ENCODE data around the gene CADPS.

Gene CADPS

DNA sequence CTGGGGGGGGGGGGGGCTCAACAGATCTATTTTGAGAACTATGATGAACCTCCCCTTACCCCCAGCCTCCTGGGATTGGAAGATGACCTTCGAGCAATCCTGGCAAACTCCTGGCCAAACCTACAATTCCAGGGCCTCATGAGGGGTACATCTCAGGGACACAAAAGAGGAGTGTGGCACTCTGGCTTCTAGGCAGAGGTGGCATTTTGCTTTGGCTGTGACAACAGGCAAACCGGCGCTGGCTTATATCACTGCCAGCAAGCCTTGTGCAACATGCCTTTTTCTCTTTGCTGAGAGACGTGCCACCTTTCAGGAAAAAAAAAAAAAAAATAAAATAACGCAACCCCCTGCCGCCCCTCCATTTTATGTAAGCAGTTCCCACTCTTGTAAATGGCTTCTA lies 470.1 kb downstream of the CADPS start:
- no peak for DNase-seq

DNA sequence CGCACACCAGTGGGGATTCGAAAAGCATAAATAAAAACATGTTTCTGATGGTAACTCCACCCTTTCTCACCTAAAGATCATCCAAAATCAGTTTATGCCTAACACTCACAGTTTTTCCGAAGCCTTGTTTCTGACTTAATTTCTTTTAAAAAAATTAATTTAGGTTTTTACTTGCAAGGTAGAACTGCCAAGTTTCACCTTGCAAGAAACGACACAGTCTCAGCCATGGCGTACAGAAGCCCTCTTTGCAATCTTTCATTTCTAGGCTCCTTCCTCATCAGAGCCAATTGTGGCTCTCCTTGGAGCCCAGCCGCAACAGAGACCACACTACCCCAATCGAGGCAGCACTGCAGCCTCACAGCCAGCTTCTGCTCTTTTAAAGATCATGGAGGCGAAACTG lies 470.9 kb downstream of the CADPS start:
- DNase-seq, result no peak

DNA sequence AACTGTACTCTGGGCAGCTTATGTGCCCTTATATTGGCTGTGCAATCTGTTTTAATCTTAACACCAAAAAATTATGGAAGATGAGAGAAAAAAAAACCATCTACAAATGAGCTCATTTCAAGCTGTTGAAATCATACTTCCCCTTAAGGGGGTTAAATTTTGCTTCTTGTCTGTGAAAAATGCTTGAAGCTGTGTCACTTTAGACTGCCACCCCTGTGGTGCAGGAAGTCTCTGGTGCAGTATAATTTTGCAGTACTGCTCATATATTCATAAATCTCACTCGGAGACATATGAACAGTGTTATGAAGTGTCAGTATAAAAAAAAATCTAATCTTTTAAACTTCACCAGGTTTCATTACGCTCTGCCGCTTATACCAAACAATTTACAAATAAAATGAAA lies 471.5 kb downstream of the CADPS start:
- no peak for DNase-seq

GRCh38 chr3:62392626-62393292 lies 482.5 kb downstream of the CADPS start:
- no peak for DNase-seq

DNA sequence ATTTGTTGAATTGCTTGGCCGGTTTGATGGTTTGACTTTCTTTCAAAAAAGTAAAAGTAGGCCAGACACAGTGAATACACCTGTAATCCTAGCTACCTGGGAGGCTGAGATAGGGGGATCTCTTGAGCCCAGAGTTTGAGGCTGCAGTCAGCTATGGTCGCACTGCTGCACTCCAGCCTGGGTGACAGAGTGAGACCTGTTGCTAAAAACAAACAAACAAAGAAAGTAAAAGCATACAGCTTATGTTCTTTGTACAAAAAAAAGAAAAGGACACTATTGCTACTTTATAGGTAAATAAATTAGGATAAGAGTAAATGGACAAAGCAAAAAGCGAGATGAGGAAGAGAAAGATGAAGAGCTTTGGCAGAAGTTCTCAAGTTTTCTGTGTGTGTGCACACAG lies 488.0 kb downstream of the CADPS start:
- no peak for DNase-seq

GRCh38 chr3:62379321-62379798 lies 495.9 kb downstream of the CADPS start:
- DNase-seq, result no peak

DNA sequence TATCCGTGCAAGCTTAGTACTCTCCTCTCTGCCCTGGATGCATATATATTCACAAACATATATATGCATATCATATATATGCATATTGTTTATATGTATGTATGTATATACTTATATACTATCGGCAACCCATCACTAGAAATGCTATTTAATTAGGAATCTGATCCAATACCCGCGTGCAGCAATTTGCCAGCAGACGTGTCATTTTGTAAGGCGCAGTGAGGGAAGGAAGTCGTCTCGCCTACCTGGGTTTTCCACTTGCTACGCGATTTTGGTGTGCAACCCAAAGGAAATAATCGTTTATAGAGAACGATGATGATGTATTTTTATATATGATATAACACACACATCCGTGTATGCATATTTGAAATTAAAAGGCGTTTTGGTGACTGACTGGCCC lies 496.3 kb downstream of the CADPS start:
- DNase-seq, result no peak

- DNase-seq, result no peak
Observed at GRCh38 chr3:62378311-62378789, 496.9 kb downstream of the CADPS start.

- no peak for DNase-seq
Observed at GRCh38 chr3:62376906-62377877, 498.0 kb downstream of the CADPS start.

DNA sequence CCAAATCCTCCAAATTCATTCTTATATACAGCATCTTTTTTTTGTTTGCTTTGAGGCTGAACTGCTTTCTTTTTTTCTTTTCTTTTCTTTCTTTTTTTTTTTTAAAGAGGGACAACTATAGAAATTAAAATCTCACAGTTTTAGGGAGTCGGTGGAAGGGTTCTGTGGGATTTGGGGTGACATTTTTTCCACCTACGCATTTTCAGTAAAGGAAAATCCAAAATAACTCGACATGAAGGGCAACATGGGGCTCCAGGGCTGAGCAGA lies 498.8 kb downstream of the CADPS start:
- no peak for DNase-seq

GRCh38 chr3:62375655-62376453 lies 499.4 kb downstream of the CADPS start:
- DNase-seq, result no peak

GRCh38 chr3:62374341-62375218 lies 500.6 kb downstream of the CADPS start:
- no peak for DNase-seq

DNA sequence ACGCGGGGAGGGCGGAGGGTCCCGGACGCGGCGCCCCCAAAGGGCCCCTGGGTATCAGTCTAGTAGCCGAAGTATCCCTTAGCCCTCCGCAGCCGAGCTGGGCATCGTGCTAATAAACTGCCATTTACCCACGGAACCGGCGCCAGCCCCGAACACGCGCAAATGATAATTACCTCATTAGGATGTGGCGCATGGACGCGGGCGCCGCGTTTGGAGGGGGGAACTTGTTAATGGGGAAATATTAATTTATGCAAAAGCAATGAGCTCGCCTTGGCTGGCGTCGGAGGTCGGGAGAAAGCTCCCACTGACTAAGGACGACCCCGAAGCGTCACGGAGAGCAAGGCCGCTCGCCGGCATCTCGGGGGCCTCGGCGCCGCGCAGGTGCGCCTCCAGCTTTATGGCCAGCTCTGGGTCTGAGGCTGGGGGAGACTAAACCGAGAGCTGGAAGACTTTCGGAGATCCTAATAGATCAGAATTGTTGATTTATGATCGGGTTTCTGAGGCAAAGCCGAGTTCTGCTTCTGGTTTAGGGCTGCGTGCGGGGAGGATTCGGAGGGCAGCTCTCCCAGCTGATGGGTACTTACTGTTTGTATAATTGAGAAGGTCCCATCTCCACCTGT lies 501.4 kb downstream of the CADPS start:
- DNase-seq, result no peak

DNA sequence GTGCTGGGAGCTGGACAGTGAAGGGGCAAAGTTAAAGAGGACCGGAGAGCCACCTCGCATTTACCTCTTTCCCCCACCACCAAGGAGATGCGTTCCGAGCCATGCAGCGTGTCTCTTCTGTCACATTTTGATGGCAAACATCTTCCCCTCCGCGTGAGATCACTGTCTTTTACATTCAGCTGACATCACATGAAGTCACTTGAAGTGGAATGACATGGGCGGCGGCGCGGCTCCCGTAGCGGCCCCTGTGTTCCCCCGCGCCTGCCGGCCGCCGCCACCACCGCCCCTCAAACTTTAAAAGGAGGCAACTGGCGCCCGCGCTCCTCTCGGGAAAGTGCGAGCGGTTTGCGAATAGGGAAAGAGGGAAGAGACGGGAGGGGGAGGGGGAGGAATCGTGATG lies 502.0 kb downstream of the CADPS start, which contains the start of gene FEZF2:
Gene FEZF2 (minus strand): TSS at position 336 of the 400 bp plus-strand sequence. CDS start 682 bp downstream, outside the sequence.
- no peak for DNase-seq

GRCh38 chr3:62372621-62373041 lies 502.6 kb downstream of the CADPS start:
- DNase-seq, result no peak

DNA sequence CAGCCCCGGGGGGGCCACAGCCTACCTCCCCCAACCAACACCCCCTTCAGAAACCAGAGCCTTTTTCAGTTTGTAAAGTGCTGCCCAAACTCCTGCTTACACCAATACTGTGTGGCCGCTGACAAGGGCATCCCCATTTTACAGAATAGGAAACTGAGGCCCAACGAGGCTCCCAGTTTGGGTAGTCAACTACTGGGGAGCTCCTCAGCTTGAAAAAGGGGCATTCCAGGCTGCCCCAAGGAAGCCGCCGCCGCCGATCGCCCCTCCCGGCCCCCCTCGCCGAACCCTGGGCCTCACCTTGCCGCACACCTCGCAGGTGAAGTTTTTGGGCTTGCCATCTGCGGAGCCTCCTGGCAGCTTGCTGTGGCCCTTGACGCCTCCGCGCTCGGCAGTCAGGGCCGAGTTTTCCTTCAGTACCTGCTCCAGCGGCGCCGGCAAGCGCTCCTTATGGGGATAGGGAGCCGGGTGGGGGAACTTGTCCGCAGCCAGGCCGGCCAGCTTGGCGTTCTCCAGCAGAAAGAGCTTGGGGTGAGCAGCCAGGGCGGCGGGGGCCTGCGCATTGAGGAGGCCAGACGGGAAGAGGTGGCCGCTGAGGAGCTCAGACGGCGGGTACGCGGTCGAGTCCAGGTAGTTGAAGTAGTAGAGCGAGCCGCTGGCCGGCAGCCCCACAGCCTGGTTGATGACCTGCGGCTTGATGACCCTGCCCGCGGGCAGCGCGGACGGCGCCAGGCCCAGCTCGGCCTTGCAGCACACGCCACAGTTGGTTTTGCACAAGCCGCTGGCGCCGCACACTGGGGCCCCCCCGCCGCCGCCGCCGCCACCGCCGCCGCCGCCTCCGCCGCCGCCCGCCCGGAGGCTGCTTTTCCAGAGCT lies 503.3 kb downstream of the CADPS start:
- DNase-seq, result no peak

GRCh38 chr3:62370858-62371719 lies 504.1 kb downstream of the CADPS start:
- no peak for DNase-seq

GRCh38 chr3:62370112-62370857 lies 504.9 kb downstream of the CADPS start:
- no peak for DNase-seq

- DNase-seq, result no peak
Observed at GRCh38 chr3:62369476-62369743, 505.8 kb downstream of the CADPS start.

Measured in NCI-H748 treated with DMSO at 0.1 percent for 48 hours (cell line).